OCI-LY3 (cell line): ENCODE data around the gene SORCS3.

Experiments used
- EZH2phosphoT487 ChIP-seq: fragments of 200-600 bp; shearing (Covaris generic); IDR thresholded peaks from 2 replicates; pipeline ENCODE4 v1.6.1; 2018; ENCODE audit warnings: antibody characterized with exemption, mixed run types, low read depth
- TF ChIP-seq, protein P1 (sequence below): fragments of 200-600, 300-600 bp; sonication (generic); IDR thresholded peaks from 2 replicates; pipeline ENCODE4 v1.5.1; 2014; ENCODE audit warnings: antibody characterized with exemption, low read length, low read depth

- TF ChIP-seq, protein P1, sequence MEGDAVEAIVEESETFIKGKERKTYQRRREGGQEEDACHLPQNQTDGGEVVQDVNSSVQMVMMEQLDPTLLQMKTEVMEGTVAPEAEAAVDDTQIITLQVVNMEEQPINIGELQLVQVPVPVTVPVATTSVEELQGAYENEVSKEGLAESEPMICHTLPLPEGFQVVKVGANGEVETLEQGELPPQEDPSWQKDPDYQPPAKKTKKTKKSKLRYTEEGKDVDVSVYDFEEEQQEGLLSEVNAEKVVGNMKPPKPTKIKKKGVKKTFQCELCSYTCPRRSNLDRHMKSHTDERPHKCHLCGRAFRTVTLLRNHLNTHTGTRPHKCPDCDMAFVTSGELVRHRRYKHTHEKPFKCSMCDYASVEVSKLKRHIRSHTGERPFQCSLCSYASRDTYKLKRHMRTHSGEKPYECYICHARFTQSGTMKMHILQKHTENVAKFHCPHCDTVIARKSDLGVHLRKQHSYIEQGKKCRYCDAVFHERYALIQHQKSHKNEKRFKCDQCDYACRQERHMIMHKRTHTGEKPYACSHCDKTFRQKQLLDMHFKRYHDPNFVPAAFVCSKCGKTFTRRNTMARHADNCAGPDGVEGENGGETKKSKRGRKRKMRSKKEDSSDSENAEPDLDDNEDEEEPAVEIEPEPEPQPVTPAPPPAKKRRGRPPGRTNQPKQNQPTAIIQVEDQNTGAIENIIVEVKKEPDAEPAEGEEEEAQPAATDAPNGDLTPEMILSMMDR = peak; percentile 51
- no peak for TF ChIP-seq EZH2phosphoT487
Measured at GRCh38 chr10:104767745-104768144, 126.7 kb downstream of the SORCS3 start.
